MCF 10A (cell line): ENCODE data around the gene ZPBP2. TPM values are rescaled to one million over a fixed set of nuclear protein-coding genes. Genes with fewer than 3 reads are reported as not detected.

Experiments
- BruUV-seq: library from RNA; stranded (reverse); fragments of 400-500 nt; replicated peaks from 2 replicates; lab custom pipeline; 2021; lab: Mats Ljungman, UMichigan
- CTCF ChIA-PET: fragments of 300-600 bp; sonication (Branson Sonifier 250); formaldehyde crosslinking; extraction: SDS; loops from one replicate; lab custom pipeline; 2021; ENCODE audit warnings: antibody characterized with exemption, inconsistent platforms; lab: Yijun Ruan, JAX
- POLR2A ChIA-PET: fragments of 300-600, 350-650 bp; sonication (Branson Sonifier 250); formaldehyde crosslinking; extraction: SDS; loops from one replicate; lab custom pipeline; 2020; ENCODE audit warnings: antibody characterized with exemption, inconsistent platforms; lab: Yijun Ruan, JAX
- DNase-seq: peaks from one replicate; pipeline ENCODE4 v3.0.0-alpha.2; 2018; ENCODE audit not compliant: unreplicated experiment
- H3K27ac Mint-ChIP-seq: one replicate; pipeline ENCODE4 v1.8.0; 2022; ENCODE audit warnings: mild to moderate bottlenecking, low read depth, mixed read lengths; ENCODE audit not compliant: unreplicated experiment
- H3K27me3 Mint-ChIP-seq: one replicate; pipeline ENCODE4 v1.8.0; 2022; ENCODE audit warnings: mixed read lengths; ENCODE audit not compliant: insufficient read depth, unreplicated experiment
- H3K36me3 Mint-ChIP-seq: one replicate; pipeline ENCODE4 v1.8.0; 2022; ENCODE audit warnings: mild to moderate bottlenecking, moderate library complexity, mixed read lengths; ENCODE audit not compliant: insufficient read depth, unreplicated experiment
- H3K4me1 Mint-ChIP-seq: one replicate; pipeline ENCODE4 v1.8.0; 2022; ENCODE audit warnings: mixed read lengths; ENCODE audit not compliant: insufficient read depth, unreplicated experiment
- H3K4me3 Mint-ChIP-seq: one replicate; pipeline ENCODE4 v1.8.0; 2022; ENCODE audit warnings: mild to moderate bottlenecking, moderate library complexity, mixed read lengths; ENCODE audit not compliant: unreplicated experiment
- H3K9me3 Mint-ChIP-seq: one replicate; pipeline ENCODE4 v1.8.0; 2022; ENCODE audit warnings: mixed read lengths; ENCODE audit not compliant: unreplicated experiment
- intact Hi-C: fragments of 100-400 bp; cut with micrococcal nuclease; formaldehyde crosslinking; loops from 2 replicates; pipeline ENCODE4 v1.14.1; 2022
- total RNA-seq: library from RNA; stranded (reverse); gene quantifications from 2 replicates; pipeline ENCODE4 v1.2.3, GENCODE V29; 2022
- TF ChIP-seq, protein P1 (sequence below): fragments of 200-600 bp; IDR thresholded peaks from one replicate; pipeline ENCODE4 v1.8.0; 2022; ENCODE audit warnings: antibody characterized with exemption, mild to moderate bottlenecking; ENCODE audit not compliant: unreplicated experiment

ZPBP2 gene
- total RNA-seq, 1 experiment from 2014 or later, result not detected

DNA sequence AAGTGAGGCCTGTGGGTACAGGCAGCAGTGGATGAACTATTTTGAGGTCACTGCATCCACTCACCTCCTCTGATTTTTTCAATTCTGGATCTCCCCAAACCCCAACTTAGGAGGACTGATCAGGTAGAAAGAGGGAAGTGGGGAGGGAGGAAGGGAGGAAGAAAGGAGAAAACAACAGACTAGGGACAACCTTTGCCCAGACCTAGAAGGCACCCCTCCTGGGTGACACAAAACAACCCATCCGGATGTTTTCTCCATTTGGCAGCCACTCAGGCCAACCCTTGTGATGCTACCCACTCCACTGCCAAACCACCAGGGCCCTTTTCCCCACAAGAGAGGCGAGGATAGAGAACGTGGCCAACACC, 56.7 kb downstream of the ZPBP2 start:
- peaks cover 7% of the 10 kb centered on the region for H3K36me3 Mint-ChIP-seq
- H3K9me3 Mint-ChIP-seq, result no peaks in the 10 kb centered on the region
- H3K27ac Mint-ChIP-seq, result no peak overlapping the region
- H3K4me1 Mint-ChIP-seq, result peaks cover 15% of the 10 kb centered on the region
- no peak overlapping the region for H3K4me3 Mint-ChIP-seq
- CTCF ChIA-PET, result interaction anchor here (0.6 kb wide), 1 partner anchor 893 kb away, joined by 3 read pairs; no protein-coding TSS in a partner anchor
- intact Hi-C loops, result no loop called here
- H3K27me3 Mint-ChIP-seq, result no peaks in the 10 kb centered on the region
- BruUV-seq, result no TSS peak
- TF ChIP-seq, protein P1, sequence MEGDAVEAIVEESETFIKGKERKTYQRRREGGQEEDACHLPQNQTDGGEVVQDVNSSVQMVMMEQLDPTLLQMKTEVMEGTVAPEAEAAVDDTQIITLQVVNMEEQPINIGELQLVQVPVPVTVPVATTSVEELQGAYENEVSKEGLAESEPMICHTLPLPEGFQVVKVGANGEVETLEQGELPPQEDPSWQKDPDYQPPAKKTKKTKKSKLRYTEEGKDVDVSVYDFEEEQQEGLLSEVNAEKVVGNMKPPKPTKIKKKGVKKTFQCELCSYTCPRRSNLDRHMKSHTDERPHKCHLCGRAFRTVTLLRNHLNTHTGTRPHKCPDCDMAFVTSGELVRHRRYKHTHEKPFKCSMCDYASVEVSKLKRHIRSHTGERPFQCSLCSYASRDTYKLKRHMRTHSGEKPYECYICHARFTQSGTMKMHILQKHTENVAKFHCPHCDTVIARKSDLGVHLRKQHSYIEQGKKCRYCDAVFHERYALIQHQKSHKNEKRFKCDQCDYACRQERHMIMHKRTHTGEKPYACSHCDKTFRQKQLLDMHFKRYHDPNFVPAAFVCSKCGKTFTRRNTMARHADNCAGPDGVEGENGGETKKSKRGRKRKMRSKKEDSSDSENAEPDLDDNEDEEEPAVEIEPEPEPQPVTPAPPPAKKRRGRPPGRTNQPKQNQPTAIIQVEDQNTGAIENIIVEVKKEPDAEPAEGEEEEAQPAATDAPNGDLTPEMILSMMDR, result no peak
- POLR2A ChIA-PET, result no interaction called here
- no peak for DNase-seq

DNA sequence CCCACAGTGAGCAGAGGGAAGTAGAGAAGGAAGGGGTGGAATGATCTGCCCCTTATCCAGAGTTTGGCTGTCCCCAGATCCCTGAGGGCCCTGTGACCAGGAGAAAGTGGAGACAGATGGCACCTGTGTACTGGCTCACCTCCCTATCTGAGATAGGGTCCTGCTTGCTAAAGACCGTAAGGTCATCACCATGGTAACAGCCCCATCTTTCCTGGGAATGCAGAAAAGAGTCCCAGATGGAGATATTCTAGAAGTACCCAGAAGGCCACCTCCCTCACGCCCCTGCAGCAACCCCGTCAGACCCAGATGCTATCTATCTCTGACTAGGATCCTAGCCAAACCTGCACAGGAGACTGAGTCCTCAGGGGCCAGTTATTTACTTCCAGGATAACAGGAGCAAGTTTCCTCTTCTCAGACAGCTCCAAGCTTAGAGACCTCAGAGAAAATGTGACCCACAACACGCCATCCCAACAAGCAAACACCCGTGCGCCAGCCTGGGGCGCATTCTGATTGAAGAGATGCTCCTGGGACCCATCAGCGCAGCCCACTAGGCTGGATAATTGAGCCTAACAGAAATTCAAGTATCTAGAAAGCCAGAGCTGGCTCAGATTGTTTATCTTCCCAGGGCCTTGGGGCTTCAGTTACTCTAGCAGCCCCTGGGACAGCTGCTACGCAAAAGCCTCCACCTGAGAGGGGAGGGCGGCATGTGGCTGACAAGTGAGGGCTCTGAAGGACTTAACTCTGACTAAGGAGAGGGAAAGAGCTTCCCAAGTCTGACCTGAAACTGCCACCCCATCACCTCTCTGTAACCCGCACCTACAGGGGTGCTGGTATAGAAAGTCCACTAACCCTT, 57.5 kb downstream of the ZPBP2 start:
- CTCF ChIA-PET, result no interaction called here
- Mint-ChIP-seq H3K27me3 (no peaks in the 10 kb centered on the region), H3K9me3 (no peaks in the 10 kb centered on the region), H3K4me3 (peak overlapping the region; percentile 69), H3K36me3 (peaks cover 7% of the 10 kb centered on the region), H3K27ac (no peak overlapping the region), H3K4me1 (peaks cover 18% of the 10 kb centered on the region)
- TF ChIP-seq, protein P1, result no peak
- intact Hi-C loops, result no loop called here
- no peak for DNase-seq
- POLR2A ChIA-PET, result interaction anchor here (0.8 to 1.9 kb wide), 4 partner anchors 9 to 55 kb away, joined by 3 to 7 read pairs (median 4); partner anchors contain the start of gene PSMD3
- no TSS peak for BruUV-seq

DNA sequence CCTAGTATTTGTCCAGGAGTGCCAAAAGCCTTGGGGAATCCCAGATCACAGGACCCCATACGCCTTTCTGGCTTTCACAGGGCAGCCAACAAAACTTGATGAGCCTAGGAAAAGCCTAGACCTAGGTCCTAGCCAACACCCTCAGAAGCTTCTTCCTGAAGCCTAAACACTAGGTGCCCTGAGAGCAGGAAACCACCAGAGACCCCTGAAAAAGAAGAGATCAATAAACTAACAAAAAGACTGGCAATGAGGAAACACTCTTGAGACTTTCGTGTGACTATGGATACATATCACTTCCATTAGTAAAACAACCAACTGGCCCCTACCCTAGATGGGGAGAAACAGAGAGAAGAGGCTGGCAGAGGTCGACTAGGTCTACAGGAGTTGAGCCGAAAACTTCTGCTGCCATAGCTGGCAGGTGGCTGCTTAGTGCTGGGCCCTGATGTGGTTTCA, 58.2 kb downstream of the ZPBP2 start:
- DNase-seq, result no peak
- no peaks in the 10 kb centered on the region for H3K9me3 Mint-ChIP-seq
- no peaks in the 10 kb centered on the region for H3K27me3 Mint-ChIP-seq
- TF ChIP-seq, protein P1, result no peak
- intact Hi-C loops, result no loop called here
- CTCF ChIA-PET, result interaction anchor here (0.6 kb wide), 1 partner anchor 366 kb away, joined by 3 read pairs; no protein-coding TSS in a partner anchor
- peak overlapping the region; percentile 69 for H3K4me3 Mint-ChIP-seq
- POLR2A ChIA-PET, result interaction anchor here (0.8 to 1.9 kb wide), 8 partner anchors 10 to 197 kb away, joined by 3 to 7 read pairs (median 3); partner anchors contain the start of gene PSMD3
- H3K27ac Mint-ChIP-seq, result peak overlapping the region; percentile 2
- peaks cover 18% of the 10 kb centered on the region for H3K4me1 Mint-ChIP-seq
- BruUV-seq, result no TSS peak
- H3K36me3 Mint-ChIP-seq, result peaks cover 7% of the 10 kb centered on the region

- H3K27ac Mint-ChIP-seq, result peak overlapping the region; percentile 2
- TF ChIP-seq, protein P1, result no peak
- H3K4me3 Mint-ChIP-seq, result peak overlapping the region; percentile 69
- BruUV-seq, result no TSS peak
- intact Hi-C loops, result no loop called here
- H3K36me3 Mint-ChIP-seq, result peaks cover 7% of the 10 kb centered on the region
- H3K4me1 Mint-ChIP-seq, result peaks cover 18% of the 10 kb centered on the region
- POLR2A ChIA-PET, result interaction anchor here (0.9 to 1.9 kb wide), 7 partner anchors 10 to 197 kb away, joined by 3 to 7 read pairs (median 3); no protein-coding TSS in a partner anchor
- CTCF ChIA-PET, result interaction anchor here (0.6 kb wide), 1 partner anchor 365 kb away, joined by 3 read pairs; no protein-coding TSS in a partner anchor
- DNase-seq, result peak; percentile 22
- no peaks in the 10 kb centered on the region for H3K27me3 Mint-ChIP-seq
- H3K9me3 Mint-ChIP-seq, result no peaks in the 10 kb centered on the region
Observed at GRCh38 chr17:39926588-39927100, 58.6 kb downstream of the ZPBP2 start.
